Measurements from ENCODE around the gene SCYGR2. TPM values are rescaled to one million over a fixed set of nuclear protein-coding genes. Genes with fewer than 3 reads are reported as not detected.

SCYGR2 gene
- total RNA-seq, 1 donor from 2014 or later, result not detected

DNA sequence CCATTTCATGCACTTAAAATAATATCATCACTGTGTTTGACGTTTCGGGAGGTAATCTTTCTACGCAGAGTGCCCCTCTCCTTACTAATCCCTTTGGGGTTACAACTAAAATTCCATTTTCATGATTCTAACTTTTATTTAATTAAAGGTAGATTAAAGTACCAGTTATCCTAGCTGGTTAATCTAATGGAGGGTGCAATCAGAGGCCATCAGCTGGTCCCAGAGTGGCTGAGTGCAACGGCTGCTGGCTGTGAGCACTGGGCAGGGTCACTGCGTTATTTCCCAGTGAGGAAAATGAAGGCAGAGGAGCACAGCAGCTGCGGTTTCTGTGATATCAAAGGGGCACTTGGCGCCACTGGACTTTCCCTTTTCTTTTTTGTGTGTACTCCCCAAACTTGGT, 30.7 kb downstream of the SCYGR2 start:
- intact Hi-C loops (cut with DNase I), result no loop called here
- Histone ChIP-seq H3K4me1 (no peaks in the 10 kb centered on the region), H3K27ac (no peak overlapping the region), H3K4me3 (no peak overlapping the region), H3K9me3 (no peaks in the 10 kb centered on the region), H3K36me3 (no peaks in the 10 kb centered on the region), H3K27me3 (no peaks in the 10 kb centered on the region)
- TF ChIP-seq POLR2A (IDR thresholded peaks at IDR 0.05), result no peak
- TF ChIP-seq POLR2AphosphoS5 (IDR thresholded peaks at IDR 0.05; ENCODE audit: insufficient read depth in 1 of 2, low read depth in 1 of 2), result no peak
- no peak for TF ChIP-seq CTCF (IDR thresholded peaks at IDR 0.05)
- DNase-seq (ENCODE audit: extremely low spot score in 2 of 2), result no peak

- H3K27me3 ChIP-seq, result no peaks in the 10 kb centered on the region
These were observed 31.6 kb downstream of the SCYGR2 start for GRCh38 chr2:227630322-227630721.

DNA sequence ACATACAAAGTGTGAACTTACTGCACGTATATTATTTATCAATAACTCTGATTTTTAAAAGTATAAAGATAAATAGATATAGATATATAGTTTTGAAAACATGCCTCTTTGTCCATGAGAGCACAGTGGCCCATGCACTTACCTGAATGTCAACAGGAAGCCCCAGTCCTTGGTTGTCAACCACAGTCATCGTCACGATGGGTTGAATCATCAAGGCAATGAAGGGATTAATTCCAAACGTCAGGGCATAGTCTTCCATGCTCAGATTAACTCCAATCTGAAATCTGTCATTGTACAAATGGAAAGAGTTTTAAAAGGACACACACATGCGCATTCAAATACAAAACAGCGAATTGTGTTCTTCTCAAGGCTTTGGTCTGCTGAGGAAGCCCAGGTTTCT, 34.1 kb downstream of the SCYGR2 start:
- no peak for TF ChIP-seq POLR2A (IDR thresholded peaks at IDR 0.05)
- no peak for TF ChIP-seq CTCF (IDR thresholded peaks at IDR 0.05)
- TF ChIP-seq POLR2AphosphoS5 (IDR thresholded peaks at IDR 0.05; ENCODE audit: insufficient read depth in 1 of 2, low read depth in 1 of 2), result no peak

More at GRCh38 chr2:227630322-227630721, 31.6 kb downstream of the SCYGR2 start:
- no peak for DNase-seq (ENCODE audit: extremely low spot score in 2 of 2)
- Histone ChIP-seq H3K36me3 (no peaks in the 10 kb centered on the region), H3K4me1 (no peaks in the 10 kb centered on the region), H3K27ac (no peak overlapping the region), H3K4me3 (no peak overlapping the region), H3K9me3 (no peaks in the 10 kb centered on the region)
- intact Hi-C loops (cut with DNase I), result no loop called here
- TF ChIP-seq POLR2AphosphoS5 (IDR thresholded peaks at IDR 0.05; ENCODE audit: insufficient read depth in 1 of 2, low read depth in 1 of 2) (no peak), CTCF (IDR thresholded peaks at IDR 0.05) (no peak), POLR2A (IDR thresholded peaks at IDR 0.05) (no peak)

GRCh38 chr2:227634201-227634600, 35.5 kb downstream of the SCYGR2 start:
- H3K36me3 ChIP-seq, result no peaks in the 10 kb centered on the region
- H3K27ac ChIP-seq, result no peak overlapping the region
- no peak for TF ChIP-seq POLR2AphosphoS5 (IDR thresholded peaks at IDR 0.05; ENCODE audit: insufficient read depth in 1 of 2, low read depth in 1 of 2)
- TF ChIP-seq CTCF (IDR thresholded peaks at IDR 0.05), result no peak
- TF ChIP-seq POLR2A (IDR thresholded peaks at IDR 0.05), result no peak
- no peaks in the 10 kb centered on the region for H3K9me3 ChIP-seq
- intact Hi-C loops (cut with DNase I), result no loop called here
- no peak overlapping the region for H3K4me3 ChIP-seq
- H3K4me1 ChIP-seq, result no peaks in the 10 kb centered on the region
- no peaks in the 10 kb centered on the region for H3K27me3 ChIP-seq
- DNase-seq (ENCODE audit: extremely low spot score in 2 of 2), result no peak

More for the DNA sequence above, 34.1 kb downstream of the SCYGR2 start:
- Histone ChIP-seq H3K27me3 (no peaks in the 10 kb centered on the region), H3K9me3 (no peaks in the 10 kb centered on the region), H3K4me1 (no peaks in the 10 kb centered on the region), H3K27ac (no peak overlapping the region), H3K4me3 (no peak overlapping the region), H3K36me3 (no peaks in the 10 kb centered on the region)
- intact Hi-C loops (cut with DNase I), result no loop called here
- no peak for DNase-seq (ENCODE audit: extremely low spot score in 2 of 2)

GRCh38 chr2:227642656-227643055, 44.0 kb downstream of the SCYGR2 start:
- Histone ChIP-seq H3K9me3 (no peaks in the 10 kb centered on the region), H3K27me3 (no peaks in the 10 kb centered on the region), H3K4me3 (no peak overlapping the region), H3K27ac (no peak overlapping the region), H3K4me1 (no peaks in the 10 kb centered on the region), H3K36me3 (no peaks in the 10 kb centered on the region)
- TF ChIP-seq CTCF (IDR thresholded peaks at IDR 0.05) (no peak), POLR2AphosphoS5 (IDR thresholded peaks at IDR 0.05; ENCODE audit: insufficient read depth in 1 of 2, low read depth in 1 of 2) (no peak), POLR2A (IDR thresholded peaks at IDR 0.05) (no peak)
- intact Hi-C loops (cut with DNase I), result no loop called here
- DNase-seq (ENCODE audit: extremely low spot score in 2 of 2), result no peak

Measured in vagina (tissue), 2 donors.